CD4-positive, alpha-beta T cell treated with Interleukin-2 at 100 ng/mL for 4 hours (primary cell): ENCODE measurements around the gene PDZD4.

Experiments used
- DNase-seq: peaks from one replicate; pipeline ENCODE4 v3.0.0-alpha.2; 2020; ENCODE audit warnings: low spot score

Gene PDZD4

DNA sequence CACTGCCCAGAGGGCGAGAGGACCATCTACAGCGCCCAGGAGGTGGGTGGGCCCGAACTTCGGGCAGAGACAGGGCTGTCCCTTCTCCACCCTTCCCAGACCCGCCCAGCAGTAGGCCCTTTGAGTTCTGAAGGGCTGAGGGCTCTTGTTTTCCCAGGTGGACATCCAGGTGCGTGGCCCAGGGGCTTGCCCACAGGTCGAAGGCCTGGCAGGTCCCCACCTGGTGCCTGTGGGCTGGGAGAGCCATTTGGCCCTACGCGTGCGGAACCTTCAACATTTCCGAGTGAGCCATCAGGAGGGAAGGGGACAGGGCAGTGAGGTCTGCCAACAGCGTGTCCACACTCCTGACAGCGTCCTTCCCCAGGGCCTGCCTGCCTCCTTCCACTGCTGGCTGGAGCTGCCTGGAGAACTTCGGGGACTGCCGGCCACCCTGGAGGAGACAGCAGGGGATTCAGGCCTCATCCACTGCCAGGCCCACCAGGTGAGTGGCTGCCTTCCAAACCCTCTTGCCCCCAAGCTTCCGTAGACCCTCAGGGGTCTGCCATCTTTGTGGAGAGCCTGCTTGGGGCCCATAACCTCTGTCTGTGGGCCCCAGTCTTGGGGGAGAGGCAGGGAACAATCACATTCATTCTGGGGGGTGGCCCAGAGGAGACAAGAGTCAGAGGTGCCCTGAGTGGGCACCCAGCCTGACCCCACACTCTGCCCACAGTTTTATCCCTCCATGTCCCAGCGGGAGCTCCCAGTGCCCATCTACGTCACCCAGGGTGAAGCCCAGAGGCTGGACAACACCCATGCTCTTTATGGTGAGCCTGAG, 59.5 kb downstream of the PDZD4 start:
- DNase-seq, result no peak

DNA sequence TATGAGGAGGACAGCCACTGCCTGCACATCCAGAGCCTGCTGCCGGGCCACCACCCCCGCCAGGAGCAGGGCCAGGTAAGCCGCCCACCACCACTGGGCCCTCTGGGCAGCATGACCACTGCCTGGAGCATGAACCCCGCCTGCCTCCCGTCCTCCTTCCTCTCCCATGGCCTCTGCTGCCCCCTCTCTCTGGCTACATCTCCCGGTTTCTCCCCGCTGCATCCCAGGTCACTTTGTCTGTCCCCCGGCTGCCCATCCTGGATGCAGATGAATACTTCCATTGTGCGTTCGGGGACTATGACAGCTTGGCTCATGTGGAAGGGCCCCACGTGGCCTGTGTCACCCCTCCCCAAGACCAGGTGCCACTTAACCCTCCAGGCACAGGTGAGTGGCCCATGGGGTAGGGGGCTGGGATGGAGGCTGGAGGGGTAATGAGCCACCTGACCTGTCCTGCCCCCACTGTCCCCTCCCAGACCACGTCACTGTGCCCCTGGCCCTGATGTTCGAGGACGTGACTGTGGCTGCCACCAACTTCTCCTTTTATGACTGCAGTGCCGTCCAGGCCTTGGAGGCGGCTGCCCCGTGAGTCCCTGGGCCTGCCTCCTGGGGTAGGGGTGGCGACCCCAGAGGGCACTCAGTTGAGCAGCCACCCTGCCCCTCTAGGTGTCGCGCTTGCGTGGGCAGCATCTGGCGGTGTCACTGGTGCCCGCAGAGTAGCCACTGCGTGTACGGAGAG, 60.3 kb downstream of the PDZD4 start:
- DNase-seq, result no peak

DNA sequence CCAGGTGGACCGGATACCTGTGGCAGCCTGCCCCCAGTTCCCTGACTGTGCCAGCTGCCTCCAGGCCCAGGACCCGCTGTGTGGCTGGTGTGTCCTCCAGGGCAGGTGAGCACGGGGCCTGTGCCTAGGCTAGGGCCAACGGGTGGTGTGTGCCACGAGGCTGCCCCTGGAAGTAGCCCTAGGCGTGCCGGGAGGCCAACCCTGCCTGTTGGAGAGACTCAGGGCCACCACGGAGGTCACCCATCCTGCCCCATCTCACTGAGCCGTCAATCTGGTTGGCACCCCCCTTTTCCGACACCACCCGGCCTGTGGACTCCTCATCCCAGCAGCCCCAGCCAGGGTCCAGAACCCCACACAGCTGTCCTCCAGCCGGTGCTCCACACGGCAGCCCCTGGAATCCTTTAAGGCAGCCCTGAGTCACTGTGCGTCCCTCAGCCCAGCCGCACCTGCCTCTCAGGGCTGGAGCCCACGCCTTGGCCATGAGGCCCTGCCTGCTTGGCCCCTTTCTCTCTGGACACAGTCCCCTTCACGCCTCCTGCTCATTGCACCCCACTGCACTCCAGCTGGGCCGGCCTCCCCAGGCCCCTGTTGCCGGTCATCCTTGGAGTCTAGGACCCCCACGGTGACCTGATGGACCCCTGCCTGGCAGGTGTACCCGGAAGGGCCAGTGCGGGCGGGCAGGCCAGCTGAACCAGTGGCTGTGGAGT, 61.0 kb downstream of the PDZD4 start:
- no peak for DNase-seq

- no peak for DNase-seq
Measured at GRCh38 chrX:153768311-153769157, 61.8 kb downstream of the PDZD4 start.

DNA sequence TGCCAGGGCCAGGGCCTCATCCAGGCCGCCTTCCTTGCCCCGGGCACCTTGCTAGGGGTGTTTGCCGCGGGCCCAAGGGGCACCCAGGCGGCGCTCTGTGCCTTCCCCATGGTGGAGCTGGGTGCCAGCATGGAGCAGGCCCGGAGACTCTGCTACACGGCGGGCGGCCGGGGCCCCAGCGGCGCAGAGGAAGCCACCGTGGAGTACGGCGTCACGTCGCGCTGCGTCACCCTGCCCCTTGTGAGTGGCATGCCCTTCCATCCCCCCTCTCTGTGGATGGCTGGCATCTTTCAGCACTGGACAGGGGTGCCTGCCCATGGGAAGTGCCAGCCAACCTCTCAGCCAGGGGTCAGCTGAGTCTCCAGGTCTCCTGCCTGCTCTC, 62.7 kb downstream of the PDZD4 start:
- no peak for DNase-seq

- no peak for DNase-seq
Measured at GRCh38 chrX:153766871-153767673, 63.3 kb downstream of the PDZD4 start.

GRCh38 chrX:153766098-153766817, 64.1 kb downstream of the PDZD4 start:
- DNase-seq, result peak; percentile 7

GRCh38 chrX:153765138-153766079, 64.9 kb downstream of the PDZD4 start:
- no peak for DNase-seq

DNA sequence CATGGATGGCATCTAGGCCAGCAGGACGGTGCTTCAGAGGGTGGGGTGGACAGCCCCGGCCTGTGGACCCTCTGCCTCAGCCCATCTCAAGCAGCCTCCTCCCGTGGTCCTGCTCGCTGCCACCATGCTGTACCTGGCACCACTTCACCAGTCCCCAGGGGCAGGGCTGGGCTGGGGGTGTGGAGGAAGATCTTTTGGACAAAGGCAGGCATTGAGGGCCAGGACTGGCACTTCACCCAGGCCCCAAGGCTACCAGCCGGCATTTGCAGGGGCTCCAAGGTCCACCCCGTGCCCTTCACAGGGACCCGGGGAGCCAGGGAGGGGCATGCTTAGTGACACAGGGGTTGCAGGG, 65.6 kb downstream of the PDZD4 start:
- no peak for DNase-seq

DNA sequence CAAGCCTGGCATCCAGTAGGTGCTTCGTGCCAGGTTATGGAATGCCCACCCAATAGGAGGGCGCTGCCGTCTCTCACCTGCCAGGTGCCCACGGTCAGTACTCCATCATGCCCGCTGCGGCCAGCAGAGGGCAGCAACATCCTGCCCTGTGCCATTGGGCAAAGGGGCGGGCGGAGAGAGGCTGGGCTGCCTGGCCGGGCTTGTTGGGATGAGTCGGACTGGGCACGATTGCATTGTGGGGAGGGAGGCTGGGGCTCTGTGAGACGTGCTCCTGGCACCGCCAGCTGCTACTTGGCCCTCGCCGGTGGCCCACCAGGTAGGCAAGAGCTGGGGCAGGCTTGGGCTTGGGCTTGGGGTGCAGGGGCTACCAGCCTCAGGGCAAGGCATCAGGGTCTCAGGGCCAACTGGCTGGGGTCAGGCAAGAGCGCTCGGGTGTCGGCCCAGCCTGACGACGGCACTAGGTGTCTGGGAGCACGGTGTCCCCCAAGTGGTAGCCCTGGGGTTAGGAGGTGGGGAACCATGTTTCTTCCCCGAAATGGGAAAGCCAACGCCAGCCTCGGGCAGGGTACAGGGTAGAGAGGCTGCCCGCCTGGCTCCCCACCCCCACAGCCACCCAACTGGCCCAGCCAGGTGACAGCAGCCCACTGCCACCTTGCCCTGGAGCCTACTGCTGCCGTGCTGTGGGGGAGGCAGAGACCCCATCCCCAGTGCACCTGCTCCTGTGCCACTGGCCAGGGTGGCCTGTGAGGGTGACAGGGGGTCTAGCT, 66.2 kb downstream of the PDZD4 start, which contains the start of gene PLXNB3:
TSS of gene PLXNB3 (plus strand) at position 261 of the 767 bp plus-strand sequence. CDS start 1,287 bp downstream, outside the sequence.
- DNase-seq, result peak; percentile 75

DNA sequence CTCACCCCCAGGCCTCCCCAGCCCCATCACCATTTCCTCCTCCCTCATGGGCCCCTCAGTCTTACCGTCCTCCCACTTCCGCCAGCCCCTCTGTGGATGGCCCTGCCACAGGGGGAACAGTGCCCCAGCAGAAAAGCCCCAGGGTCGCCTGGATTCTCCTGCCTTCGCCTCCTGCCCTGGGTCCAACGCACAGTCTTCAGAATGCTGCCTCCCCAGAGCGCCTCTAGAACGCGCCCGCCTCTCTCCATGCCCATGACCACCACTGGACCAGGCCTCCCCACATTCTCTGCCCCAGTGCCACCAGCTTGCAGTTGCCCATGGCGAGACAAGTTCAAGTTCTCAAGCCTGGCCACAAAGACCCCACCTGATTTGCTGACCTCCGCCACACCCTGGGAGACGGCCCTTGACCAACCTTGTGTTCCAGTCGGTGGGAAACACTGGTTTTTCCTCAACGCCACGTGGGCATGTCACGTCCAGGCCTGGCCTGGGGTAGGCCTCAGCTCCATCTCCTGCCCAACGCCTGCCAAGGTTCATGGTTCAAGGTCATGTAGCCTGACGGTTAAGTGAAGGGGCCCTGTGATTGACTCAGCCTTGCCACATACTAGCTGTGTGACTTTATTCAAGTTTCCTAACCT, 66.9 kb downstream of the PDZD4 start:
- no peak for DNase-seq

DNA sequence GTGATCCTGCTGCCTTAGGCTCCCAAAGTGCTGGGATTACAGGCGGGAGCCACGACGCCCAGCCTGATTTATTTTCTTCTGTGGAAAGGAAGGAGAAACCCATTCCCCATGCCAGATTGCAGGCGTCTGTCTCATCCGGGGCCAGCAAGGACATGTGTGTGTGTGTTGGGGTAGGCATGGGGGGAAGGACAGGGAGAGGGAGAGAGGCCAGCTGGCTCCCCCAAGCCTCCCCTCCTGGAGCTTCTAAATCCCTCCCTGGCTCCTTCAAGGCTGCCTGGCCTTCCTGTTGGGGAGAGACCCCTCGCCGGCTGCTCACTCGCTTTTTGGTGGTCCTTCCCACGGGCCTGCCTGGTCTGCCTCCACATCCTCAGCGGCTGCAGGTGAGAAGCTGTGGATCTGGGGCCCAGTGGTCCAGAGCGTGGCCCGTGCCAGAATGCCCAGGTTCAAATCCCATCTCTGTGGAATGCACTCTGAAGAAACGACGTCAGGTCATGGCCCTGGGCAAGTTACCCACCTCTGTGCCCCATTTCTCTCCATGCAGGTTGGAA, 67.6 kb downstream of the PDZD4 start:
- DNase-seq, result no peak

- no peak for DNase-seq
Measured at GRCh38 chrX:153761863-153762262, 68.5 kb downstream of the PDZD4 start.

DNA sequence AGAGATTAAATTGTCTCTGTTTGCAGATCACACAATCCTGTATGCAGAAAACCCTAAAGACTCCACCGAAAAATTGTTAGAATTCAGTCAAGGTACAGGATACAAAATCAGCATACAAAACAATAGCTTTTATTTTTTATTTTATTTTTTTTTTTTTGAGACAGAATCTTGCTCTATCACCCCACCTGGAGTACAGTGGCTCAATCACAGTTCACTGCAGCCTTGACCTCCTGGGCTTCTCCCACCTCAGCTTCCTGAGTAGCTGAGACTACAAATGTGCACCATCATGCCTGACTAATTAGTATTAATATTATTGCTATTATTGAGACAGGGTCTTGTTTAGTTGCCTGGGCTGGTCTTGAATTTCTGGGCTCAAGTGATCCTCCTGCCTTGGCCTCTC, 75.2 kb downstream of the PDZD4 start:
- DNase-seq, result no peak
